SU-DHL-6 (cell line): Measurements from ENCODE around the gene EVI5.

Experiments
- CTCF ChIP-seq: fragments of 200-600 bp; sonication (generic); IDR thresholded peaks from one replicate; pipeline ENCODE4 v1.5.1; 2017; ENCODE audit warnings: antibody characterized with exemption, mild to moderate bottlenecking, low read length, moderate library complexity; ENCODE audit not compliant: insufficient read depth, poor library complexity, severe bottlenecking
- EZH2phosphoT487 ChIP-seq: fragments of 200-600 bp; sonication (generic), shearing (Covaris generic); conservative IDR thresholded peaks from 2 replicates; pipeline ENCODE4 v1.6.1; 2018; ENCODE audit warnings: mild to moderate bottlenecking, antibody characterized with exemption, low read length, moderate library complexity, mixed read lengths

DNA sequence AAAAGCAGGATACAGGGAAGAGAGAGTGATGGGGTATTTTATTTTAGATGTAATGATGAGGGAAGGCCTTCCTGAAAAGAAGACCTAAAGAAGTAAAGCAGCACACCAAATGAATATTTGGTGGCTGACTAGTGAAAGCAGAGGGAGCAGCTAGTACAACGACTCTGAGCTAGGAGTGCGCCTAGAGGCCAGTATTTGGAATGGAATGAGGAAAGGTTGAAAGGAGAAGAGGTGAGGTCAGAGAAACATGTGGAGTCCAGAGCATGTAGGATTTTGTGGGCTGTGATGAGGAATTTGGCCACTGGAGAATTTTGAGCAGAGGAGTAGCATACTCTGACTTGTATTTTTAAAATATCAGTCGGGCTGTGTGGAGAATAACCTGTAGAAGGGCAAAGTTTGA is 35.1 kb upstream of the EVI5 start:
- TF ChIP-seq CTCF (no peak), EZH2phosphoT487 (no peak)
